Neural crest cell (in vitro differentiated cells): ENCODE results near the gene MAPK8IP3. TPM values are rescaled to one million over a fixed set of nuclear protein-coding genes. Genes with fewer than 3 reads are reported as not detected.
A peak's percentile ranks its signal among the peaks of the same experiment; 100 is the strongest.

Experiments used
- DNase-seq: peaks from one replicate; pipeline ENCODE4 v3.0.0; 2021; ENCODE audit warnings: low read depth, mixed read lengths, low spot score
- H3K27ac Mint-ChIP-seq: one replicate; pipeline ENCODE4 v1.8.0; 2021; ENCODE audit warnings: mild to moderate bottlenecking, mixed read lengths; ENCODE audit not compliant: unreplicated experiment
- H3K27me3 Mint-ChIP-seq: 2 replicates; pipeline ENCODE4 v1.8.0; 2021; ENCODE audit warnings: low read depth, mild to moderate bottlenecking, mixed read lengths
- H3K36me3 Mint-ChIP-seq: 2 replicates; pipeline ENCODE4 v1.8.0; 2021; ENCODE audit warnings: low read depth, mild to moderate bottlenecking, mixed read lengths
- H3K4me1 Mint-ChIP-seq: 2 replicates; pipeline ENCODE4 v1.8.0; 2021; ENCODE audit warnings: mixed read lengths
- H3K4me3 Mint-ChIP-seq: one replicate; pipeline ENCODE4 v1.8.0; 2021; ENCODE audit warnings: mild to moderate bottlenecking, mixed read lengths
- H3K9me3 Mint-ChIP-seq: 2 replicates; pipeline ENCODE4 v1.8.0; 2021; ENCODE audit warnings: mixed read lengths
- CTCF ChIP-seq: fragments of 200-600 bp; sonication (generic); conservative IDR thresholded peaks from 2 replicates; pipeline ENCODE4 v1.5.0; 2021; ENCODE audit warnings: antibody characterized with exemption, mild to moderate bottlenecking
- total RNA-seq: library from RNA; stranded (reverse); gene quantifications from 2 replicates; pipeline ENCODE4 v1.2.1, GENCODE V29; 2021

MAPK8IP3 gene
- total RNA-seq, 1 donor from 2014 or later: 111 TPM

GRCh38 chr16:1661826-1662225 lies 44.2 kb upstream of the MAPK8IP3 start:
- peaks cover 6% of the 10 kb centered on the region for H3K36me3 Mint-ChIP-seq
- no peak for DNase-seq
- no peaks in the 10 kb centered on the region for H3K27me3 Mint-ChIP-seq
- H3K27ac Mint-ChIP-seq: peak overlapping the region; percentile 75
- H3K9me3 Mint-ChIP-seq: no peaks in the 10 kb centered on the region
- TF ChIP-seq CTCF: no peak
- H3K4me3 Mint-ChIP-seq: no peak overlapping the region
- H3K4me1 Mint-ChIP-seq: no peaks in the 10 kb centered on the region

- no peak for TF ChIP-seq CTCF
- Mint-ChIP-seq H3K36me3 (peaks cover 6% of the 10 kb centered on the region), H3K27me3 (no peaks in the 10 kb centered on the region), H3K4me1 (no peaks in the 10 kb centered on the region), H3K9me3 (no peaks in the 10 kb centered on the region), H3K27ac (no peak overlapping the region), H3K4me3 (no peak overlapping the region)
- DNase-seq: no peak
Measured at GRCh38 chr16:1662543-1662942, 43.5 kb upstream of the MAPK8IP3 start.

- Mint-ChIP-seq H3K4me1 (no peaks in the 10 kb centered on the region), H3K36me3 (peaks cover 8% of the 10 kb centered on the region), H3K4me3 (no peak overlapping the region), H3K9me3 (no peaks in the 10 kb centered on the region), H3K27me3 (no peaks in the 10 kb centered on the region), H3K27ac (no peak overlapping the region)
- no peak for DNase-seq
- TF ChIP-seq CTCF: no peak
Measured at GRCh38 chr16:1665829-1666228, 40.2 kb upstream of the MAPK8IP3 start.

- H3K9me3 Mint-ChIP-seq: no peaks in the 10 kb centered on the region
- no peak overlapping the region for H3K27ac Mint-ChIP-seq
- H3K27me3 Mint-ChIP-seq: no peaks in the 10 kb centered on the region
- no peak overlapping the region for H3K4me3 Mint-ChIP-seq
- peaks cover 11% of the 10 kb centered on the region for H3K36me3 Mint-ChIP-seq
- no peak for DNase-seq
- TF ChIP-seq CTCF: no peak
- no peaks in the 10 kb centered on the region for H3K4me1 Mint-ChIP-seq
Measured at GRCh38 chr16:1666316-1666715, 39.7 kb upstream of the MAPK8IP3 start.

GRCh38 chr16:1667271-1667670 lies 38.7 kb upstream of the MAPK8IP3 start:
- Mint-ChIP-seq H3K27ac (peak overlapping the region; percentile 43), H3K4me3 (no peak overlapping the region), H3K27me3 (no peaks in the 10 kb centered on the region), H3K36me3 (peaks cover 16% of the 10 kb centered on the region), H3K9me3 (no peaks in the 10 kb centered on the region), H3K4me1 (no peaks in the 10 kb centered on the region)
- no peak for TF ChIP-seq CTCF
- no peak for DNase-seq

GRCh38 chr16:1667916-1668315 lies 38.1 kb upstream of the MAPK8IP3 start:
- H3K4me1 Mint-ChIP-seq: no peaks in the 10 kb centered on the region
- peak overlapping the region; percentile 35 for H3K27ac Mint-ChIP-seq
- no peak for TF ChIP-seq CTCF
- no peaks in the 10 kb centered on the region for H3K9me3 Mint-ChIP-seq
- no peak overlapping the region for H3K4me3 Mint-ChIP-seq
- H3K27me3 Mint-ChIP-seq: no peaks in the 10 kb centered on the region
- peaks cover 18% of the 10 kb centered on the region for H3K36me3 Mint-ChIP-seq
- no peak for DNase-seq
